Measurements from ENCODE around the gene ITGAE. TPM values are rescaled to one million over a fixed set of nuclear protein-coding genes. Genes with fewer than 3 reads are reported as not detected.

The ITGAE gene
- total RNA-seq, 1 donor from 2014 or later: 47.5 TPM

GRCh38 chr17:3699951-3700350 is 101.0 kb downstream of the ITGAE start:
- H3F3A ChIP-seq (ENCODE audit: low read depth): no peaks in the 10 kb centered on the region
- peaks cover 6% of the 10 kb centered on the region for H4K20me1 ChIP-seq (ENCODE audit: low read depth)
- H3K36me3 ChIP-seq: no peaks in the 10 kb centered on the region
- H3K4me2 ChIP-seq: no peak overlapping the region
- no peak overlapping the region for H3K9ac ChIP-seq
- peaks cover 38% of the 10 kb centered on the region for H3K27me3 ChIP-seq
- no peaks in the 10 kb centered on the region for H3K4me1 Mint-ChIP-seq
- peaks cover 23% of the 10 kb centered on the region for H3K27me3 Mint-ChIP-seq (ENCODE audit: insufficient read depth, low read depth)
- peaks cover 5% of the 10 kb centered on the region for H3K36me3 Mint-ChIP-seq
- H3K79me2 ChIP-seq (ENCODE audit: low read depth): no peaks in the 10 kb centered on the region
- DNase-seq (ENCODE audit: low spot score): no peak
- H2AFZ ChIP-seq (replicated peaks): no peak overlapping the region
- TF ChIP-seq CTCF (IDR thresholded peaks at IDR 0.05) (no peak), EZH2phosphoT487 (IDR thresholded peaks at IDR 0.05) (no peak), EZH2 (IDR thresholded peaks at IDR 0.05) (no peak)
- H3K4me3 Mint-ChIP-seq: no peak overlapping the region
- no peaks in the 10 kb centered on the region for H3K9me3 ChIP-seq (ENCODE audit: low read depth)
- no peak overlapping the region for H3K27ac ChIP-seq
- H3K9me3 Mint-ChIP-seq: peaks cover 8% of the 10 kb centered on the region
- H3K4me1 ChIP-seq: peaks cover 6% of the 10 kb centered on the region
- H3K4me3 ChIP-seq: no peak overlapping the region
- H3K27ac Mint-ChIP-seq: no peak overlapping the region

- peaks cover 5% of the 10 kb centered on the region for H3K36me3 Mint-ChIP-seq
- H3K4me1 Mint-ChIP-seq: peaks cover 4% of the 10 kb centered on the region
- Histone ChIP-seq H3K27ac (no peak overlapping the region), H3K79me2 (ENCODE audit: low read depth) (no peaks in the 10 kb centered on the region), H4K20me1 (ENCODE audit: low read depth) (peaks cover 12% of the 10 kb centered on the region), H3K4me3 (no peak overlapping the region), H3K9ac (no peak overlapping the region), H3K36me3 (no peaks in the 10 kb centered on the region), H3F3A (ENCODE audit: low read depth) (no peaks in the 10 kb centered on the region), H3K9me3 (ENCODE audit: low read depth) (no peaks in the 10 kb centered on the region), H3K4me1 (peaks cover 11% of the 10 kb centered on the region), H3K27me3 (peaks cover 52% of the 10 kb centered on the region), H3K4me2 (no peak overlapping the region), H2AFZ (replicated peaks) (no peak overlapping the region)
- no peak for TF ChIP-seq CTCF (IDR thresholded peaks at IDR 0.05)
- TF ChIP-seq EZH2phosphoT487 (IDR thresholded peaks at IDR 0.05): no peak
- TF ChIP-seq EZH2 (IDR thresholded peaks at IDR 0.05): no peak
- H3K4me3 Mint-ChIP-seq: no peak overlapping the region
- H3K27me3 Mint-ChIP-seq (ENCODE audit: insufficient read depth, low read depth): peaks cover 28% of the 10 kb centered on the region
- H3K9me3 Mint-ChIP-seq: peaks cover 8% of the 10 kb centered on the region
- no peak overlapping the region for H3K27ac Mint-ChIP-seq
- no peak for DNase-seq (ENCODE audit: low spot score)
Measured at GRCh38 chr17:3698139-3698538, 102.8 kb downstream of the ITGAE start.

- Histone ChIP-seq H3K4me3 (no peak overlapping the region), H3K4me2 (no peak overlapping the region), H4K20me1 (ENCODE audit: low read depth) (peaks cover 12% of the 10 kb centered on the region), H3K79me2 (ENCODE audit: low read depth) (no peaks in the 10 kb centered on the region), H3K4me1 (peaks cover 11% of the 10 kb centered on the region), H3K27ac (no peak overlapping the region), H3K9ac (no peak overlapping the region), H3K36me3 (no peaks in the 10 kb centered on the region), H2AFZ (replicated peaks) (no peak overlapping the region), H3F3A (ENCODE audit: low read depth) (no peaks in the 10 kb centered on the region), H3K9me3 (ENCODE audit: low read depth) (no peaks in the 10 kb centered on the region), H3K27me3 (peaks cover 52% of the 10 kb centered on the region)
- Mint-ChIP-seq H3K27ac (no peak overlapping the region), H3K36me3 (peaks cover 2% of the 10 kb centered on the region), H3K27me3 (ENCODE audit: insufficient read depth, low read depth) (peaks cover 31% of the 10 kb centered on the region), H3K9me3 (peaks cover 6% of the 10 kb centered on the region), H3K4me1 (peaks cover 4% of the 10 kb centered on the region), H3K4me3 (no peak overlapping the region)
- TF ChIP-seq EZH2 (IDR thresholded peaks at IDR 0.05) (no peak), EZH2phosphoT487 (IDR thresholded peaks at IDR 0.05) (no peak), CTCF (IDR thresholded peaks at IDR 0.05) (no peak)
- DNase-seq (ENCODE audit: low spot score): no peak
Measured at GRCh38 chr17:3697103-3697476, 103.9 kb downstream of the ITGAE start.
